ENCODE data around the gene SEBOX.

Gene SEBOX

GRCh38 chr17:28338056-28338768 is 26.8 kb downstream of the SEBOX start:
- peak; percentile 36 for DNase-seq

- peak; percentile 81 for DNase-seq
Measured at GRCh38 chr17:28335959-28336871, 28.8 kb downstream of the SEBOX start.

GRCh38 chr17:28335201-28335958 is 29.6 kb downstream of the SEBOX start, which contains the start of the genes IFT20 and TNFAIP1:
IFT20 (minus strand) TSS chr17:28335472; CDS start chr17:28331985, 3,487 bp downstream.
TNFAIP1 (plus strand) TSS chr17:28335761; CDS start chr17:28339522, 3,761 bp downstream.
- DNase-seq, result peak; percentile 100

- DNase-seq, result no peak
Measured at GRCh38 chr17:28334666-28335200, 30.3 kb downstream of the SEBOX start.

DNA sequence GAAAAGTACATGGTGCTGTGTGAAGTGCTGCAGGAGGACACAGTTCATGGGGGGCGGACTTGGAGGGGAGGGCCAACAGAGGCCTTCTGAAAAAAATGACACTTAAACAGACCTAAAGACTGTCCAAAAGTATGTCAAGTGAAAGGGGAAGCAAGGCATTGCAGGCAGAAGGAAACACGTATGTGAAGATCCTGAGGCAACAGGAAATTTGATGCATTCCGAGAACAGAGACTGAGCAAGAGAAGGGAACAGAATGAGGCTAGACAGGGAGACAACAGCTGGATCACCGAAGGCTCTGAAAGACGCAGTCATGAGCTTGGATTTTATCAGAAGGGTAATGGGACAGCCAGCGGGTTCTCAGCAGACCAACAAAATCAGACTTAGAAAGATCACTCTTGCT is 30.8 kb downstream of the SEBOX start:
- DNase-seq, result no peak

- DNase-seq, result no peak
Measured at GRCh38 chr17:28333083-28333746, 31.8 kb downstream of the SEBOX start.

DNA sequence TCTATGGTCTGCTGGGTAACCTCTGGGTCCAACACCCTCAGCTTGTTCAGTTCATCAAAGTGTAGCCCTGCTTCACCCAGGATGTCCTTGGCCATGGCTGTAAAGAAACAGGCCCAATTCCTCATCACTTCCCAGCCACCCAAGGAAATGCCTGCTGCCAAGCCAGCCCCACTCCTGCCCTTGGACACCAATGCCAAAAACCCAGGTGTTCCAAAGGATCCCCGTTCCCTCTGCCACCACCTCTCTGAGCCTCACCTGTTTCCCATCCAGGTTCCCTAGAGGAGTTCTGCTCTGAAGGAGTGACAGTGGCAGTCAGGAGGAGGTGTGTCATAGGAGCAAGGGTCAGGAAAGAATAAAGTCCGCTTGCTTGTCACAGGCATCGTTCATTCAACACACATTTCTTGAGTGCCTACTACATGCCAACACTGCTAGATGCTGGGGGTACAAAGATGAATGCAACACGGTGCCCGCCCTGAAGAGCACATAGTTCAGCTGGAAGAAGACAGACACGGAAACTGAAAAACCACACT is 33.0 kb downstream of the SEBOX start:
- no peak for DNase-seq

GRCh38 chr17:28330671-28331070 is 34.3 kb downstream of the SEBOX start:
- no peak for DNase-seq

DNA sequence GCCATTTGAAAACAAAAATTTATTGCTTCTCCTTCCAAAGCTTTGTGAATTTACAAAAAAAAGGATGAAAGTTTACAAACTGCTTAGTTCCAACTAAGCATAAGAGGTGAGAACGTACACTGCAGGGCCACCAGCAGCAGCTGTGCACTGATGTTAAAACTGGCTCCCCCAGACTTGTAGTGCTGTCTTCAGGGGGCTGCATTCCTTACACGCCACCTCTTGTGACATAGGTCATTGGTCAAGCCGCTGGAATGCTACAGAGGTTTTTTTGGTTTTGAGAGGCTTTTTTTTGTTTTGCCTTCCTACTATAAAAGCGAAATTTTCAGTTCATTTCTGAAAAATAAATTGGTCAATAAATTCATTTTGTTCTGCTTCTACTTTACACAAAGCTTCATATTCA is 36.7 kb downstream of the SEBOX start:
- DNase-seq, result no peak

- no peak for DNase-seq
Measured at GRCh38 chr17:28327709-28328108, 37.3 kb downstream of the SEBOX start.

DNA sequence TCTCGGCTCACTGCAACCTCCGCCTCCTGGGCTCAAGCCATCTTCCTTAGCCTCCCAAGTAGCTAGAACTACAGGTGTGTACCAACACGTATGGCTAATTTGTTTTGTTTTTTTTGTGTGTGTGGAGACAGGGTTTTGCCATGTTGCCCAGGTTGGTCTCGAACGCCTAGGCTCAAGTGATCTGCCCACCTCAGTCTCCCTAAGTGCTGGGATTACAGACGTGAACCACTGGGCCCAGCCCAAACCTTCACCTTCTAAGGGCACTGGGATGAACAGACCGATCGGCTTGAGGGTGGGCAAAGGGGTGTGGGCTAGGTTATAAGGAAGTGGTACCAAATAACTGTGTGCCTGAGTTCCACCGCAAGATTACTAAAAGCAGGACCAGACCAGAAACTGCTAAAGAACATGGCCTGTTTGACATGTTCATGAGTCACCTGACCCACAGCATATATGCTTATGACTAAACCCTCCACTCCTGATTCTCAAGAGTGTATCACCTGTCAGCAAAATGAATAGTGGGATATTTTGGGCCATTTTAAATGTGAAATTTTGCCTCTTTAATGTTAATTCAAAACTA is 37.9 kb downstream of the SEBOX start:
- DNase-seq, result no peak

DNA sequence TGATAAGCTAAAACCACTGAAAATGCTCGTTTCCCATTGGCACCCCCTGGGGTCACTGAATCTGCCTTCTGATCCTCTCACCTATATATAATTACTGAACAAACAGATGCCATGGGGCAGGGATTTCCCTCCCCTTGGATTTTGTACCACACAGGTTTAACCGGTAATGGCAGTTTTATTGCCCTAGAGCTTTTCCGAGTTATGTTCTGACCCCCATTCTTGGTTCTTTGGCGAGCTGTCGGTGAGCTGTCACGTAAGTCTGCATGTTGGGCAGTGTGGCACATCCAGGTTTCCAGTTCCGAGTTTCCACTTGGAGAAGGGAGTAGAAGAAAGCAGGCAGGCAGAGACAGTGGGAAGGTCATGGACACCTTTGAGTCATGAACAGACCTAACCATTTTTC is 38.9 kb downstream of the SEBOX start:
- no peak for DNase-seq

GRCh38 chr17:28325211-28325610 is 39.8 kb downstream of the SEBOX start:
- no peak for DNase-seq

DNA sequence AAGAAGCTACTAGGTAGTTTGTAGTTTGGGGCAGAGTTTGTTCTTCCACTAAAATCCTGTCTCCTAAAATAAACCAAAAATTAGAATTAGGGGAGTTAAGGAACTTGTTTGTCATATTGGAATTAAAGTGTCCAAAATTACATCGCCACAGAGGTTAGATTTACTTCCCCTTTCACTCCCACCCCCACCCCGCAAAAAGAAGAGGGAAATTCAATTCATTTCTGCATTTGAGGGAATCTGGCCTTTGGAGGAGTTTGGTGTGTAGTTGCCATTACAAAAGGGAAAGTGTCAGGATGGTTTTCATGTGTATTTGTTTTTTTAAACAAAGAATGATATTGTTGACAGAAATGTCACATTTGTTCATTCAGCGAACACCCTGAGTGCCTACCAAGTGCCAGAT is 40.2 kb downstream of the SEBOX start:
- DNase-seq, result no peak

DNA sequence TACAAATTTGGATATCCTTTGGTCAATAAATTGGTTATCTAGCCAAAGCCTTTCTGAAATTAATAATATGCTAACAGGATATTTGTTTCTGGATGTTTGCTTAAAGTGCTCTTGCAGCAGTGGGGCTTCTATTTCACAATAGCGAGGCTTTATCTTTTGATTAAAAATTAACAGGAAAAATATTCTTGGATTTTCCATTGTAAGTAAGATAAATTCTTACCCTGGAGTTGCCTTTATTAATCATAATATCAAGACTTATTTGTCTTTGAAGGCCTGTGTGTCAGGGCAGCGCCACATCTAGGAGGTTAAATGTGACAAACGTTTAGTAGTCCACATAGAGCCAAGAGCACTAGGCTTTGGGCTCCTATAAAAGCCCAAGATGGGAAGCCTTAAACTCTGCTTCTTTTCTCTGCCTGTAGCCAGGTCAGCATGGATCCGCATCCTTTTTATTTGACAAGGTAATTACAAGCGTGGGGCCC is 40.7 kb downstream of the SEBOX start:
- DNase-seq, result no peak

DNA sequence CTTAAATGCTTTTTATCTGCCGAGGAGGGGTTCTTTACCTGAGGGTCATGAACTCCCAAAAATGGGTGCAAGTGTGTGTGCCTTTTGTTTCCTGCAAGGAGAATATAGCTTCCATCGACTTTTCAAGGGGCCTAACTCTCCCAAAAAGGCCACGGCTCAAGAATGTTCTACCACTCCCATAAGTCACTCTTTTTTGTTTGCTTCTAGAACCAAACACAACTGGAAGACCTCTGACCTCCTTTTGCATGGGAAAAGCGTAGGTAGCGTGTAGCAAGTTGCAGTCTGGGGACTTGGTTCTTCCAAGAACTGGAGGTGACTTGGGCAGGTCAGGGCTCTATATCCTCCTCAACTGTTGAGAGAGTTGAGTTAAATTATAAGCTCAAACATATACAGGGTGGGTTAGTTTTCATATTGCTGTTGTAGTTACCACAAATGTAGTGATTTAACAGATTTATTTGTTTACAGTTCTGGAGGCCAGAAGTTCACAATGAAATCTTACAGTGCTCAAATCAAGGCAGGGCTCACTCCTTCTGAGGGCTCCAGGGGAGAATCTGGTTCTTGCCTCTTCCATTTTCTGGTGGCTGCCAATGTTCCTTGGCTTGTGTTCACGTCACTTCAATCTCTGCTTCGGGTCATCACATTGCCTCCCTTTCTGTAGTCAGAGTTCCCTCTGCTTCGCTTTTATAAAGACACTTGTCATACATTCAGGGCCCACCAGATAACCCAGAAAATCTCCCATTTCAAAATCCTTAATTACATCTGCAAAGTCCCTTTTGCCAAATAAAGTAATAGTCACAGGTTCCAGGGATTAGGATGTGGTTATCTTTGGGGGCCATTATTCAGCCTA is 44.6 kb downstream of the SEBOX start:
- no peak for DNase-seq

- DNase-seq, result no peak
Measured at GRCh38 chr17:28319598-28319935, 45.4 kb downstream of the SEBOX start.

DNA sequence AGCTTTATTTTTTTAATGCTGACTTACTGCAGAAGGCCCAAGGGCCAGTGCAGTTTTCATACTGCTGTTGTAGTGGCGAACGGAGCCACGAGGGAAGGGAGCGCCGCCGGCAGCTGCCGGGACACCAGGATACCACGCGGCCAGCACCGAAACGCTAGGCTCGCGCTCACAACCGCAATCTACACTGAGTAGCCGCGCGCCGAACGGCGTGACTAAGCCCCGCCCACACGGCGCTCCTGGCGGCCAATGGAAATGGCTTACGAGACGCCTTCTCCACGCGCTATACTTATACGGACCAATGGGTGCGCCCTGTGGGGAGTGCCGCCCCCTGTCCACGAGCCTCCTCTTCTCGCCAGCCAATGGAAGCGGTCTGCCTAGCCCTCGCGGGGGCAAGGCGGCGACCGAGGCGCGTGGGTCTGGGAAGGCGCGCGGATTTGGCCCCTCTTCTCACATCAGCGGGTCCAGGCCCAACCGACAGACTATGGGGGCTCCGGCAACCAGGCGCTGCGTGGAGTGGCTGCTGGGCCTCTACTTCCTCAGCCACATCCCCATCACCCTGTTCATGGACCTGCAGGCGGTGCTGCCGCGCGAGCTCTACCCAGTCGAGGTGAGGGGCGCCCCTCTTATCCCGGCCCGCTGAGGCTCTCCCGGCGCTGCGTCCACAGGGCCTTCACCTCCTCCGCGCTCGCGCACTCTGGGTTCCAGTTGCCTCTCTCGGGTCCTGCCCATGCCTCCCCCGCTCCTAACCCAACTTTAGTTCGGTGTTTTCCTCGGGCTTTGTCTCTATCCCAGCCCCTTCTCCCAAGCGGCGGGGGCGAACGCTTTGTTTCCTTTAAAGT is 46.0 kb downstream of the SEBOX start, which contains the start of gene TMEM97:
Gene TMEM97, plus strand, starts transcription at position 442 of the 839 bp plus-strand sequence. Its CDS starts 40 bp downstream, at position 482.
- DNase-seq, result peak; percentile 97

DNA sequence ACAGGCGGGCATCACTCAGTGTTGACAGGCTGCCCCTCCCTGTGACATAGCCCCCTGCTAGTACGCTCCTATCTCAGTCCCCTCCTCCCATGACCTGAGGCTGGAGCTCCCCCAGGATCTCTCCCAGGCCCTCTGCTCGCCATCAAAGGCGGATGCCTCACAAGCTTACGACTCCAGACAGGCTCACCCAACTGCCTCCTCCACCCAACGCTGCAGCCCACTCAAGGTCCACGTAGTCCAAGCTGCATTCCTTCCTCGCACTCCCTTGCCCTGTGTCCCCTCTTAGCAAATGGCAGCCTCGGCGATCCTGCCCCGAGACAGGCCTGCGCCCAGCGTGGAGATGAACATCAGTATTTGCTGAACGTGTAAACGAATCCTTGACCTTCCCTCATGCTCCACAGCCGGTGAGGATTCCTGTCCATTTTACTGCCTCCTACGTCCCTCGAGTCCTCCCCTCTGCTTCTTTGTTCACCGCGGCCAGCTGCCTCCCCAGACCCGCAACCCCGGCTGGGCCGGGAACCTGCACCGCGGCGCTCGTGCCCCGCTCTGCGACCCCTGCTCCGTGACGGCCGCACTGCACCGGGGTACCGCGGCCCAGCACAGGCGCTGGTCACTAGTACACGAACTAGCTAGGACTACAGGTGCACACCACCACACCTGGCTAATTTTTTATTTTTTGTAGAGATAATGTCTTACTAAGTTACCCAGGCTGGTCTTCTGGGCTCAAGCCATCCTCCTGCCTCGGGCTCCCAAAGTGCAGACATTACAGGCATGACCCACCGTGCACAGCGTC is 46.8 kb downstream of the SEBOX start:
- DNase-seq, result no peak
